ENCODE results near the gene IL13RA1.

DNA sequence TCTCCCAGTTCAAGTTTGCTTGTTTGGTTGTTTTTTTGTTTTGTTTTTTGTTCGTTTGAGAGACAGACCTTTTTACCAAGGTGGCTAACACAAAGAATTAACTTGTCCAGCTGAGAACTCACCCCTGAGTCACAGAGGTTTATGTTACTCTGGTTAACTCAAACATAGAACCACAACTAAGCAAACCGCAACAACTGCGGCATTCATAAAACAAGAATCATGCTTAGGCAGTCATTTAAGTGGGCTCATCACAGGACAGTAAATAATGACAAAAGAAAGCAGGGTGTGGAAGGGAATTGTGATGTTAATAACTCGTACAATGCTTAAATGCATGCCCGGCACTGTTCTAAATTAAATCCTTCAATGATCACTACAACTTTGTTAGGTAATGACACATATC, 24.7 kb upstream of the IL13RA1 start:
- TF ChIP-seq CTCF (conservative IDR thresholded peaks at IDR 0.05) (no peak), ZFX (IDR thresholded peaks at IDR 0.05) (no peak)

All from C4-2B (cell line).